H1 (cell line): Measurements from ENCODE around the gene ADSS1. TPM values are rescaled to one million over a fixed set of nuclear protein-coding genes. Genes with fewer than 3 reads are reported as not detected.

ENCODE experiments used
- CTCF ChIA-PET: fragments of 300-600 bp; sonication (Branson Sonifier 250); formaldehyde crosslinking; loops from one replicate; lab custom pipeline; 2021; ENCODE audit not compliant: partially characterized antibody; lab: Charles Lee
- POLR2A ChIA-PET: fragments of 300-600 bp; sonication (Branson Sonifier 250); formaldehyde crosslinking; loops from one replicate; lab custom pipeline; 2021; ENCODE audit warnings: inconsistent platforms; ENCODE audit not compliant: partially characterized antibody; lab: Charles Lee
- DNase-seq, 2 experiments: peaks; one replicate each; pipeline versions ENCODE4 v3.0.0 to v3.0.0-alpha.2; 2010 to 2022; ENCODE audit warnings: low spot score in 2 of 2, low read depth in 1 of 2, mixed read lengths in 1 of 2
- FAIRE-seq: peaks from 2 replicates; lab custom pipeline; 2011; peaks lifted over from hg19 to GRCh38; lab: Jason Lieb, UNC
- H2AFZ ChIP-seq: 2 replicates; pipeline ENCODE4 v1.8.1; 2012; ENCODE audit warnings: low read length, inconsistent platforms
- H2AK5ac ChIP-seq: 2 replicates; pipeline ENCODE4 v1.6.1; 2013; ENCODE audit warnings: low read depth, low read length
- H2BK120ac ChIP-seq: replicated peaks from 2 replicates; pipeline ENCODE3; 2013; ENCODE audit warnings: low read depth, low read length, inconsistent platforms
- H2BK12ac ChIP-seq: 2 replicates; pipeline ENCODE4 v1.6.1; 2013; ENCODE audit warnings: low read depth, low read length
- H2BK15ac ChIP-seq: 2 replicates; pipeline ENCODE4 v1.6.1; 2013; ENCODE audit warnings: low read length
- H2BK20ac ChIP-seq: 2 replicates; pipeline ENCODE4 v1.6.1; 2013; ENCODE audit warnings: low read length
- H2BK5ac ChIP-seq: 2 replicates; pipeline ENCODE4 v1.6.1; 2013; ENCODE audit warnings: low read depth, low read length
- H3K14ac ChIP-seq: 2 replicates; pipeline ENCODE4 v1.6.1; 2013; ENCODE audit warnings: inconsistent platforms; ENCODE audit not compliant: insufficient read length
- H3K18ac ChIP-seq: 2 replicates; pipeline ENCODE4 v1.6.1; 2013; ENCODE audit warnings: low read length; ENCODE audit errors: extremely low read depth
- H3K23ac ChIP-seq: 2 replicates; pipeline ENCODE4 v1.6.1; 2013; ENCODE audit warnings: inconsistent platforms; ENCODE audit not compliant: insufficient read length
- H3K23me2 ChIP-seq: 2 replicates; pipeline ENCODE4 v1.6.1; 2013; ENCODE audit warnings: low read depth, low read length
- H3K27ac ChIP-seq: 2 replicates; pipeline ENCODE4 v1.6.1; 2011; ENCODE audit warnings: low read depth, low read length, inconsistent platforms
- H3K27me3 ChIP-seq, 4 experiments: replicated peaks in 1 of 4; 1 replicate in 1 of 4; 2 replicates in 3 of 4; pipeline versions ENCODE4 v1.6.1 to v1.8.1; 2011 to 2013; ENCODE audit warnings: low read length in 3 of 4, mild to moderate bottlenecking in 3 of 4, inconsistent platforms in 2 of 4, mixed read lengths in 2 of 4, moderate library complexity in 1 of 4; ENCODE audit not compliant: control insufficient read depth in 3 of 4, insufficient read depth in 3 of 4; ENCODE audit errors: extremely low read depth in 1 of 4
- H3K36me3 ChIP-seq, 4 experiments: 2 replicates each; pipeline versions ENCODE4 v1.6.1 to v1.8.1; 2011 to 2013; ENCODE audit warnings: mild to moderate bottlenecking in 4 of 4, low read length in 3 of 4, moderate library complexity in 2 of 4, control low read depth in 1 of 4, inconsistent platforms in 1 of 4; ENCODE audit not compliant: insufficient read depth in 4 of 4, control insufficient read depth in 2 of 4
- H3K4ac ChIP-seq: replicated peaks from 2 replicates; pipeline ENCODE3; 2013; ENCODE audit warnings: low read length, low read depth, mixed read lengths, inconsistent platforms; ENCODE audit not compliant: insufficient read length
- H3K4me1 ChIP-seq, 4 experiments: replicated peaks in 1 of 4; 1 replicate in 1 of 4; 2 replicates in 3 of 4; pipeline versions ENCODE4 v1.6.1 to v1.8.1; 2011 to 2013; ENCODE audit warnings: low read length in 3 of 4, inconsistent platforms in 2 of 4, mixed read lengths in 1 of 4; ENCODE audit not compliant: insufficient read depth in 4 of 4, control insufficient read depth in 3 of 4
- H3K4me2 ChIP-seq, 2 experiments: 2 replicates each; pipeline versions ENCODE4 v1.6.1 to v1.8.1; 2011 to 2013; ENCODE audit warnings: low read depth in 2 of 2, low read length in 2 of 2, control low read depth in 1 of 2, inconsistent platforms in 1 of 2, mild to moderate bottlenecking in 1 of 2; ENCODE audit not compliant: insufficient read depth in 1 of 2
- H3K4me3 ChIP-seq, 4 experiments: fragments of 200-600, 300-600 bp in 1 of 4; sonication (generic), shearing (Covaris generic), sonication (Bioruptor Twin) in 1 of 4; 2 replicates each; pipeline versions ENCODE4 v1.5.1 to v1.8.1; 2011 to 2016; ENCODE audit warnings: low read length in 4 of 4, low read depth in 3 of 4, control low read depth in 2 of 4, inconsistent platforms in 2 of 4, mild to moderate bottlenecking in 2 of 4, mixed read lengths in 1 of 4, moderate library complexity in 1 of 4; ENCODE audit not compliant: insufficient read depth in 2 of 4; ENCODE audit errors: extremely low read depth in 1 of 4
- H3K56ac ChIP-seq: replicated peaks from 2 replicates; pipeline ENCODE3; 2013; ENCODE audit warnings: low read depth, mild to moderate bottlenecking, mixed read lengths, low read length, inconsistent platforms; ENCODE audit not compliant: insufficient read length
- H3K79me1 ChIP-seq: 2 replicates; pipeline ENCODE4 v1.6.1; 2013; ENCODE audit warnings: low read depth, low read length, control low read depth
- H3K79me2 ChIP-seq, 2 experiments: 2 replicates each; pipeline versions ENCODE4 v1.6.1 to v1.8.1; 2012 to 2013; ENCODE audit warnings: low read length in 2 of 2, mild to moderate bottlenecking in 2 of 2, inconsistent platforms in 1 of 2; ENCODE audit not compliant: insufficient read depth in 2 of 2, control insufficient read depth in 1 of 2
- H3K9ac ChIP-seq, 4 experiments: replicated peaks in 1 of 4; 1 replicate in 1 of 4; 2 replicates in 3 of 4; pipeline versions ENCODE4 v1.6.1 to v1.8.1; 2011 to 2013; ENCODE audit warnings: low read depth in 3 of 4, low read length in 3 of 4, control low read depth in 2 of 4, mild to moderate bottlenecking in 2 of 4, moderate library complexity in 2 of 4, inconsistent platforms in 1 of 4; ENCODE audit errors: extremely low read depth in 1 of 4
- H3K9me3 ChIP-seq, 2 experiments: 2 replicates each; pipeline versions ENCODE4 v1.6.1 to v1.8.1; 2012 to 2013; ENCODE audit warnings: mild to moderate bottlenecking in 2 of 2, moderate library complexity in 2 of 2, control low read depth in 1 of 2, inconsistent platforms in 1 of 2, low read depth in 1 of 2, low read length in 1 of 2, mixed read lengths in 1 of 2; ENCODE audit not compliant: insufficient read depth in 2 of 2
- H4K20me1 ChIP-seq, 2 experiments: replicated peaks in 1 of 2; 2 replicates each; pipeline versions ENCODE3 to v1.8.1; 2011 to 2013; ENCODE audit warnings: inconsistent platforms in 2 of 2, low read length in 2 of 2, mild to moderate bottlenecking in 1 of 2; ENCODE audit not compliant: insufficient read depth in 2 of 2, control insufficient read depth in 1 of 2
- H4K5ac ChIP-seq: 2 replicates; pipeline ENCODE4 v1.6.1; 2013; ENCODE audit warnings: low read length, low read depth, mixed read lengths, inconsistent platforms; ENCODE audit not compliant: insufficient read length
- H4K8ac ChIP-seq: 2 replicates; pipeline ENCODE4 v1.8.0; 2013; ENCODE audit warnings: mild to moderate bottlenecking, moderate library complexity, low read length, inconsistent platforms; ENCODE audit not compliant: insufficient read depth; ENCODE audit errors: extremely low read depth
- H4K91ac ChIP-seq: replicated peaks from 2 replicates; pipeline ENCODE3; 2013; ENCODE audit warnings: low read length, mixed read lengths, inconsistent platforms; ENCODE audit not compliant: insufficient read length
- ATF2 ChIP-seq: IDR thresholded peaks from 2 replicates; pipeline ENCODE4 v1.6.1; 2012; ENCODE audit warnings: low read length, inconsistent platforms
- EP300 ChIP-seq, 2 experiments: IDR thresholded peaks; 1 replicate in 1 of 2; 2 replicates in 1 of 2; pipeline ENCODE4 v1.6.1; 2011 to 2012; ENCODE audit warnings: low read depth in 2 of 2, low read length in 2 of 2, mild to moderate bottlenecking in 2 of 2, borderline replicate concordance in 1 of 2, inconsistent platforms in 1 of 2, moderate library complexity in 1 of 2
- FOSL1 ChIP-seq: IDR thresholded peaks from 2 replicates; pipeline ENCODE4 v1.6.1; 2011; ENCODE audit warnings: mild to moderate bottlenecking, low read depth, low read length, moderate library complexity; ENCODE audit not compliant: insufficient read depth
- JUN ChIP-seq: IDR thresholded peaks from 2 replicates; pipeline ENCODE4 v1.6.1; 2011; ENCODE audit warnings: low read depth, mild to moderate bottlenecking, improper control_type of control experiment, low read length
- KDM5A ChIP-seq: fragments of 200-600 bp; IDR thresholded peaks from 2 replicates; pipeline ENCODE4 v1.7.1; 2012; ENCODE audit warnings: mild to moderate bottlenecking, low read length, inconsistent platforms, mixed read lengths
- RBBP5 ChIP-seq: IDR thresholded peaks from 2 replicates; pipeline ENCODE4 v1.7.1; 2012; ENCODE audit warnings: low read depth, mild to moderate bottlenecking, inconsistent platforms, low read length, moderate library complexity, borderline replicate concordance
- RNF2 ChIP-seq: fragments of 200-900, 300-1000 bp; sonication (generic); IDR thresholded peaks from 2 replicates; pipeline ENCODE4 v1.7.1; 2016; ENCODE audit warnings: borderline replicate concordance, low read depth, mild to moderate bottlenecking, antibody characterized with exemption, low read length; ENCODE audit not compliant: poor library complexity, severe bottlenecking; ENCODE audit errors: missing control alignments
- SP4 ChIP-seq: IDR thresholded peaks from 2 replicates; pipeline ENCODE4 v1.6.1; 2012; ENCODE audit warnings: low read length, inconsistent platforms
- TAF1 ChIP-seq: IDR thresholded peaks from 2 replicates; pipeline ENCODE4 v1.6.1; 2011; ENCODE audit warnings: mild to moderate bottlenecking, low read depth, low read length
- WGBS, 2 experiments: shearing (Covaris generic) in 1 of 2; methylation state at CpG; one replicate each; pipeline versions ENCODE4 v1.1.6 to v1.1.7; 2013 to 2015; ENCODE audit warnings: low lambda C conversion rate in 2 of 2, mixed read lengths in 2 of 2, inconsistent platforms in 1 of 2, low coverage in 1 of 2, missing lambda C conversion rate in 1 of 2; ENCODE audit not compliant: insufficient replicate concordance in 2 of 2, insufficient coverage in 1 of 2, insufficient read length in 1 of 2; ENCODE audit errors: extremely low coverage in 1 of 2, missing lambda C conversion rate in 1 of 2; 5-methylcytosine and 5-hydroxymethylcytosine counted together
- polyA plus RNA-seq, 7 experiments: library from polyadenylated mRNA; depleted of rRNA in 3 of 7; stranded (reverse) in 5 of 7; unstranded in 2 of 7; fragments of >200 nt in 5 of 7; fragments of 200-250 nt in 2 of 7; gene quantifications; 1 replicate in 5 of 7; 2 replicates in 1 of 7; 4 replicates in 1 of 7; pipeline versions ENCODE4 v1.2.1 to v1.2.3, GENCODE V29; 2011 to 2013; ENCODE audit warnings: missing spikeins in 2 of 7, mixed read lengths in 2 of 7
- total RNA-seq: library from RNA; stranded (reverse); fragmentation: NEBNext Ultra II Directional; extraction: Animal tissue kit (Norgen Biotek cat#: 25700); gene quantifications from 2 replicates; pipeline ENCODE4 v1.2.1, GENCODE V29; 2021

ADSS1 gene
- total and polyA plus RNA-seq, 2 of the 8 experiments (the other 6 are each of a cell fraction or from before 2014, with no cell fraction given): 7.1 to 7.9 TPM

GRCh38 chr14:104771918-104772706 is 48.1 kb downstream of the ADSS1 start:
- Histone ChIP-seq H4K8ac (no peak overlapping the region), H3K36me3 (peaks cover 0 to 27% (median 12%) of the 10 kb centered on the region in 4 experiments; a peak in 7 of 8 replicates), H3K79me1 (no peaks in the 10 kb centered on the region), H3K4me3 (no peak overlapping the region), H3K4ac (no peak overlapping the region), H3K23me2 (no peaks in the 10 kb centered on the region), H2BK5ac (no peak overlapping the region; the same call in 1 of the 2 replicates), H3K79me2 (no peaks in the 10 kb centered on the region), H2BK15ac (no peak overlapping the region), H2BK20ac (no peak overlapping the region), H2BK12ac (no peak overlapping the region), H3K4me2 (no peak overlapping the region), H2AFZ (no peak overlapping the region), H3K27me3 (no peaks in the 10 kb centered on the region), H4K20me1 (peaks cover 7 to 27% of the 10 kb centered on the region in 2 experiments), H2BK120ac (no peak overlapping the region), H3K23ac (no peak overlapping the region), H2AK5ac (no peak overlapping the region), H4K5ac (no peak overlapping the region), H3K27ac (no peak overlapping the region), H3K4me1 (peaks cover 0 to 11% (median 8%) of the 10 kb centered on the region in 4 experiments; a peak in 6 of 7 replicates), H4K91ac (no peak overlapping the region), H3K14ac (no peak overlapping the region), H3K9me3 (peaks cover 11 to 17% of the 10 kb centered on the region in 2 experiments; a peak in 2 of 4 replicates), H3K56ac (no peak overlapping the region), H3K9ac (no peak overlapping the region), H3K18ac (no peak overlapping the region)
- 94% methylated on average over 25 of the region's 34 CpGs; no CpG with 5 or more reads in 1 of the 2 experiments for WGBS, 2 experiments
- ChIA-PET POLR2A (interaction anchor here (0.8 to 3.5 kb wide), 2 partner anchors 19 kb away, joined by 3 to 10 read pairs; partner anchors contain the start of gene SIVA1), CTCF (interaction anchor here (0.8 to 7.8 kb wide), 11 partner anchors 9 to 50 kb away, joined by 3 to 110 read pairs (median 10); partner anchors contain the start of gene AKT1)
- FAIRE-seq (no peak), DNase-seq (no peak)
- TF ChIP-seq ATF2 (no peak), KDM5A (no peak), JUN (no peak), SP4 (no peak), RNF2 (no peak), TAF1 (no peak), RBBP5 (no peak), EP300 (IDR thresholded peaks at IDR 0.05; ENCODE audit: borderline replicate concordance in 1 of 2, low read depth in 2 of 2, low read length in 2 of 2) (no peak), FOSL1 (no peak)
